HEK293 (cell line): Measurements from ENCODE around the gene PYDC2.

Experiments
- CTCF ChIA-PET: fragments of 350-600 bp; formaldehyde crosslinking; extraction: SDS; loops from one replicate; lab custom pipeline; 2021; ENCODE audit warnings: antibody characterized with exemption; lab: Yijun Ruan, JAX
- POLR2A ChIA-PET: fragments of 300-600 bp; formaldehyde crosslinking; extraction: SDS; loops from one replicate; lab custom pipeline; 2020; ENCODE audit warnings: antibody characterized with exemption, inconsistent platforms; lab: Yijun Ruan, JAX
- H3K27ac ChIP-seq: fragments of 200-500 bp; sonication (Bioruptor generic); 2 replicates; pipeline ENCODE4 v1.5.1; 2014; ENCODE audit warnings: low read depth, low read length, control low read depth, inconsistent platforms; ENCODE audit errors: extremely low read depth
- H3K36me3 ChIP-seq, 2 experiments: fragments of 200-500 bp in 1 of 2; sonication (Bioruptor generic) in 1 of 2; 1 replicate in 1 of 2; 2 replicates in 1 of 2; pipeline ENCODE4 v1.5.1; 2014 to 2017; ENCODE audit warnings: inconsistent platforms in 2 of 2, low read length in 2 of 2; ENCODE audit not compliant: control insufficient read depth in 2 of 2, insufficient read depth in 1 of 2
- H3K4me1 ChIP-seq: fragments of 200-500 bp; sonication (Bioruptor generic); 2 replicates; pipeline ENCODE4 v1.5.1; 2014; ENCODE audit warnings: mild to moderate bottlenecking, low read length, inconsistent platforms; ENCODE audit not compliant: control insufficient read depth, insufficient read depth
- H3K4me3 ChIP-seq: 2 replicates; pipeline ENCODE4 v1.5.1; 2011; ENCODE audit warnings: low read depth, mild to moderate bottlenecking, control low read depth, low read length, moderate library complexity
- H3K9me3 ChIP-seq: fragments of 200-500 bp; sonication (Bioruptor generic); 2 replicates; pipeline ENCODE4 v1.5.1; 2014; ENCODE audit warnings: low read depth, low read length, inconsistent platforms; ENCODE audit not compliant: control insufficient read depth, insufficient read depth
- IKZF3 ChIP-seq: fragments of 450-650 bp; IDR thresholded peaks from 2 replicates; pipeline ENCODE4 v1.5.0; 2018; ENCODE audit warnings: missing biosample characterization, mild to moderate bottlenecking, missing genetic modification characterization, moderate library complexity
- KLF17 ChIP-seq: fragments of 450-650 bp; formaldehyde crosslinking; IDR thresholded peaks from 2 replicates; pipeline ENCODE4 v1.5.1; 2016; ENCODE audit warnings: missing biosample characterization, missing genetic modification characterization
- KLF8 ChIP-seq: fragments of 450-650 bp; formaldehyde crosslinking; IDR thresholded peaks from 2 replicates; pipeline ENCODE4 v1.5.1; 2016; ENCODE audit warnings: missing biosample characterization, missing genetic modification characterization
- SETDB1 ChIP-seq: IDR thresholded peaks from one replicate; pipeline ENCODE4 v1.6.1; 2017; ENCODE audit warnings: mild to moderate bottlenecking, low read length, moderate library complexity, mixed read lengths; ENCODE audit not compliant: insufficient read length
- YY2 ChIP-seq: fragments of 450-650 bp; formaldehyde crosslinking; IDR thresholded peaks from 2 replicates; pipeline ENCODE4 v1.5.1; 2016; ENCODE audit warnings: missing biosample characterization, missing genetic modification characterization
- ZFP69B ChIP-seq: fragments of 450-650 bp; formaldehyde crosslinking; IDR thresholded peaks from 2 replicates; pipeline ENCODE4 v1.5.1; 2016; ENCODE audit warnings: missing biosample characterization, missing genetic modification characterization
- ZNF132 ChIP-seq: fragments of 450-650 bp; formaldehyde crosslinking; IDR thresholded peaks from 2 replicates; pipeline ENCODE4 v1.5.1; 2017; ENCODE audit warnings: missing biosample characterization, missing genetic modification characterization, borderline replicate concordance
- ZNF155 ChIP-seq: fragments of 450-650 bp; formaldehyde crosslinking; IDR thresholded peaks from 2 replicates; pipeline ENCODE4 v1.5.1; 2016; ENCODE audit warnings: missing biosample characterization, missing genetic modification characterization
- ZNF16 ChIP-seq: fragments of 450-650 bp; formaldehyde crosslinking; IDR thresholded peaks from 2 replicates; pipeline ENCODE4 v1.5.1; 2016; ENCODE audit warnings: low read depth, missing biosample characterization, missing genetic modification characterization
- ZNF169 ChIP-seq: fragments of 450-650 bp; formaldehyde crosslinking; IDR thresholded peaks from 2 replicates; pipeline ENCODE4 v1.5.1; 2016; ENCODE audit warnings: missing biosample characterization, missing genetic modification characterization
- ZNF175 ChIP-seq: fragments of 450-650 bp; formaldehyde crosslinking; IDR thresholded peaks from 2 replicates; pipeline ENCODE4 v1.5.1; 2016; ENCODE audit warnings: missing biosample characterization, missing genetic modification characterization
- ZNF2 ChIP-seq: fragments of 450-650 bp; formaldehyde crosslinking; IDR thresholded peaks from 2 replicates; pipeline ENCODE4 v1.5.1; 2016; ENCODE audit warnings: missing biosample characterization, missing genetic modification characterization
- ZNF292 ChIP-seq: fragments of 450-650 bp; formaldehyde crosslinking; IDR thresholded peaks from 2 replicates; pipeline ENCODE4 v1.5.1; 2016; ENCODE audit warnings: low read depth, missing biosample characterization, missing genetic modification characterization, borderline replicate concordance
- ZNF341 ChIP-seq: fragments of 450-650 bp; formaldehyde crosslinking; IDR thresholded peaks from 2 replicates; pipeline ENCODE4; 2016; ENCODE audit warnings: low read depth, missing biosample characterization, missing genetic modification characterization
- ZNF354C ChIP-seq: fragments of 450-650 bp; formaldehyde crosslinking; IDR thresholded peaks from 2 replicates; pipeline ENCODE4 v1.5.1; 2016; ENCODE audit warnings: missing biosample characterization, missing genetic modification characterization, low read depth, borderline replicate concordance
- ZNF521 ChIP-seq: fragments of 450-650 bp; formaldehyde crosslinking; IDR thresholded peaks from 2 replicates; pipeline ENCODE4 v1.5.1; 2017; ENCODE audit warnings: missing biosample characterization, mild to moderate bottlenecking, missing genetic modification characterization
- ZNF701 ChIP-seq: fragments of 450-650 bp; formaldehyde crosslinking; IDR thresholded peaks from 2 replicates; pipeline ENCODE4 v1.5.1; 2016; ENCODE audit warnings: missing biosample characterization, missing genetic modification characterization
- ZNF747 ChIP-seq: fragments of 450-650 bp; formaldehyde crosslinking; IDR thresholded peaks from 2 replicates; pipeline ENCODE4 v1.5.1; 2016; ENCODE audit warnings: missing biosample characterization, missing genetic modification characterization
- ZSCAN30 ChIP-seq: fragments of 450-650 bp; IDR thresholded peaks from 2 replicates; pipeline ENCODE4 v1.5.1; 2018; ENCODE audit warnings: missing biosample characterization, mild to moderate bottlenecking, missing genetic modification characterization, moderate library complexity
- ZSCAN5A ChIP-seq: fragments of 450-650 bp; formaldehyde crosslinking; IDR thresholded peaks from 2 replicates; pipeline ENCODE4 v1.5.1; 2016; ENCODE audit warnings: missing biosample characterization, missing genetic modification characterization
- TF ChIP-seq, protein P1 (sequence below): fragments of 450-650 bp; formaldehyde crosslinking; IDR thresholded peaks from 2 replicates; pipeline ENCODE4 v1.5.1; 2016; ENCODE audit warnings: missing biosample characterization, missing genetic modification characterization
- TF ChIP-seq, protein P2 (sequence below): fragments of 450-650 bp; formaldehyde crosslinking; IDR thresholded peaks from 2 replicates; pipeline ENCODE4 v1.5.1; 2016; ENCODE audit warnings: missing biosample characterization, missing genetic modification characterization
- TF ChIP-seq, protein P3 (sequence below): fragments of 450-650 bp; formaldehyde crosslinking; IDR thresholded peaks from 2 replicates; pipeline ENCODE4 v1.5.1; 2017; ENCODE audit warnings: missing biosample characterization, missing genetic modification characterization
- TF ChIP-seq, protein P4 (sequence below): fragments of 450-650 bp; formaldehyde crosslinking; IDR thresholded peaks from 2 replicates; pipeline ENCODE4 v1.5.1; 2017; ENCODE audit warnings: missing biosample characterization, missing genetic modification characterization

PYDC2 gene

DNA sequence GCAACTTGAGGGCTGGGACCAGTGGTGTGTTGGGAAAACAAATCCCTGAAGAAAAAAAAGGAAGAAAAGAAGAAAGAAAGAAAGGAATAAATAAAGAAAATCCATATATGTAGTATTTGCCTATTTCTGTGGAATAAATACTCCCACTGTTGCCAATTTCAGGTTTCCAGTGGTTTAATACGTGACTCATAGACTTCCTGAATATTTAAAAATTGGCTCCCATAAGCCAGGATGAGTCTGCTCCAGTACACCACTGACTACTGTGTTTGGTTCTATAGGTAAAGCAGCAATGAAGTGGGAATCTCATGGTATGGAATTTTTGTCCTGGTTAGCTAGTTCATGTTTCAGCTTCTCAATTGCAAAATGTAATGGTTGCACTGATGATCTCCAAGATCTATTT is 31.6 kb downstream of the PYDC2 start:
- H3K4me3 ChIP-seq, result no peak overlapping the region
- TF ChIP-seq ZNF701, result no peak
- TF ChIP-seq, protein P1, sequence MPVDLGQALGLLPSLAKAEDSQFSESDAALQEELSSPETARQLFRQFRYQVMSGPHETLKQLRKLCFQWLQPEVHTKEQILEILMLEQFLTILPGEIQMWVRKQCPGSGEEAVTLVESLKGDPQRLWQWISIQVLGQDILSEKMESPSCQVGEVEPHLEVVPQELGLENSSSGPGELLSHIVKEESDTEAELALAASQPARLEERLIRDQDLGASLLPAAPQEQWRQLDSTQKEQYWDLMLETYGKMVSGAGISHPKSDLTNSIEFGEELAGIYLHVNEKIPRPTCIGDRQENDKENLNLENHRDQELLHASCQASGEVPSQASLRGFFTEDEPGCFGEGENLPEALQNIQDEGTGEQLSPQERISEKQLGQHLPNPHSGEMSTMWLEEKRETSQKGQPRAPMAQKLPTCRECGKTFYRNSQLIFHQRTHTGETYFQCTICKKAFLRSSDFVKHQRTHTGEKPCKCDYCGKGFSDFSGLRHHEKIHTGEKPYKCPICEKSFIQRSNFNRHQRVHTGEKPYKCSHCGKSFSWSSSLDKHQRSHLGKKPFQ, result no peak
- no peak for TF ChIP-seq ZNF292 (tag by site-specific recombination)
- TF ChIP-seq, protein P2, sequence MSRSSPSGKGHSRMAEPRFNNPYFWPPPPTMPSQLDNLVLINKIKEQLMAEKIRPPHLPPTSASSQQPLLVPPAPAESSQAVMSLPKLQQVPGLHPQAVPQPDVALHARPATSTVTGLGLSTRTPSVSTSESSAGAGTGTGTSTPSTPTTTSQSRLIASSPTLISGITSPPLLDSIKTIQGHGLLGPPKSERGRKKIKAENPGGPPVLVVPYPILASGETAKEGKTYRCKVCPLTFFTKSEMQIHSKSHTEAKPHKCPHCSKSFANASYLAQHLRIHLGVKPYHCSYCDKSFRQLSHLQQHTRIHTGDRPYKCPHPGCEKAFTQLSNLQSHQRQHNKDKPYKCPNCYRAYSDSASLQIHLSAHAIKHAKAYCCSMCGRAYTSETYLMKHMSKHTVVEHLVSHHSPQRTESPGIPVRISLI (tag by site-specific recombination), result no peak
- no peak for TF ChIP-seq KLF17
- no peak for TF ChIP-seq KLF8 (tag by site-specific recombination)
- no peak for TF ChIP-seq ZFP69B (tag by site-specific recombination)
- no peak for TF ChIP-seq ZNF132 (tag by site-specific recombination)
- TF ChIP-seq, protein P3, sequence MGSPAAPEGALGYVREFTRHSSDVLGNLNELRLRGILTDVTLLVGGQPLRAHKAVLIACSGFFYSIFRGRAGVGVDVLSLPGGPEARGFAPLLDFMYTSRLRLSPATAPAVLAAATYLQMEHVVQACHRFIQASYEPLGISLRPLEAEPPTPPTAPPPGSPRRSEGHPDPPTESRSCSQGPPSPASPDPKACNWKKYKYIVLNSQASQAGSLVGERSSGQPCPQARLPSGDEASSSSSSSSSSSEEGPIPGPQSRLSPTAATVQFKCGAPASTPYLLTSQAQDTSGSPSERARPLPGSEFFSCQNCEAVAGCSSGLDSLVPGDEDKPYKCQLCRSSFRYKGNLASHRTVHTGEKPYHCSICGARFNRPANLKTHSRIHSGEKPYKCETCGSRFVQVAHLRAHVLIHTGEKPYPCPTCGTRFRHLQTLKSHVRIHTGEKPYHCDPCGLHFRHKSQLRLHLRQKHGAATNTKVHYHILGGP, result no peak
- no peak for TF ChIP-seq ZNF2
- no peak for TF ChIP-seq ZNF747 (tag by site-specific recombination)
- TF ChIP-seq ZSCAN30, result no peak
- TF ChIP-seq, all 188 proteins: peak for 0
- POLR2A ChIA-PET, result no interaction called here
- Histone ChIP-seq H3K4me1 (no peaks in the 10 kb centered on the region), H3K27ac (no peak overlapping the region), H3K36me3 (no peaks in the 10 kb centered on the region), H3K9me3 (no peaks in the 10 kb centered on the region)
- CTCF ChIA-PET, result interaction anchor here (0.6 kb wide), 2 partner anchors 10 to 76 kb away, joined by 3 read pairs; no protein-coding TSS in a partner anchor

DNA sequence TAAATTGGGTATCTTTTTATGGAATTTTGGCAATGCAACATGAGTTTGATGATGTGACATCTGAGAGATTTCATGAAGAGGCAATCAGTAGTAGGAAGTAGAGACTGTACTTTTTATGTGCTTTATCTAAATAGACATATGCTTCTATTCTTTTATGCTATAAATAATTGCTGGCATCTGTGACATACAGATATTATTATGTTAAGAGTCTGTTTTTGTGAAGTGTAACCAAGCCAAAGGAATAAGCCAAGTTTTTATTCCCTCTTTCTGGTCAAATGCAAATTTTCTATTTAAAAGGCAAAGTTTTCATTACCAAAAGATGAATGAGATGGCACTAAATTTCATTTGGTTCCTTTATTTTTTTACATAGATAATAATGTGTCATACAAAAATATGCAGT is 32.4 kb downstream of the PYDC2 start:
- H3K4me3 ChIP-seq, result no peak overlapping the region
- TF ChIP-seq, protein P4, sequence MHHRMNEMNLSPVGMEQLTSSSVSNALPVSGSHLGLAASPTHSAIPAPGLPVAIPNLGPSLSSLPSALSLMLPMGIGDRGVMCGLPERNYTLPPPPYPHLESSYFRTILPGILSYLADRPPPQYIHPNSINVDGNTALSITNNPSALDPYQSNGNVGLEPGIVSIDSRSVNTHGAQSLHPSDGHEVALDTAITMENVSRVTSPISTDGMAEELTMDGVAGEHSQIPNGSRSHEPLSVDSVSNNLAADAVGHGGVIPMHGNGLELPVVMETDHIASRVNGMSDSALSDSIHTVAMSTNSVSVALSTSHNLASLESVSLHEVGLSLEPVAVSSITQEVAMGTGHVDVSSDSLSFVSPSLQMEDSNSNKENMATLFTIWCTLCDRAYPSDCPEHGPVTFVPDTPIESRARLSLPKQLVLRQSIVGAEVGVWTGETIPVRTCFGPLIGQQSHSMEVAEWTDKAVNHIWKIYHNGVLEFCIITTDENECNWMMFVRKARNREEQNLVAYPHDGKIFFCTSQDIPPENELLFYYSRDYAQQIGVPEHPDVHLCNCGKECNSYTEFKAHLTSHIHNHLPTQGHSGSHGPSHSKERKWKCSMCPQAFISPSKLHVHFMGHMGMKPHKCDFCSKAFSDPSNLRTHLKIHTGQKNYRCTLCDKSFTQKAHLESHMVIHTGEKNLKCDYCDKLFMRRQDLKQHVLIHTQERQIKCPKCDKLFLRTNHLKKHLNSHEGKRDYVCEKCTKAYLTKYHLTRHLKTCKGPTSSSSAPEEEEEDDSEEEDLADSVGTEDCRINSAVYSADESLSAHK, result no peak
- TF ChIP-seq ZNF175, result no peak
- TF ChIP-seq ZNF354C (tag by site-specific recombination), result no peak
- TF ChIP-seq ZNF169 (tag by site-specific recombination), result no peak
- no peak for TF ChIP-seq ZNF16
- TF ChIP-seq ZNF521 (tag by site-specific recombination), result no peak
- TF ChIP-seq YY2 (tag by site-specific recombination), result no peak
- no peak for TF ChIP-seq KLF17
- no peak for TF ChIP-seq ZSCAN5A (tag by site-specific recombination)
- TF ChIP-seq ZNF341 (tag by site-specific recombination), result no peak
- no peak for TF ChIP-seq ZNF155 (tag by site-specific recombination)
- no peak for TF ChIP-seq IKZF3 (tag by site-specific recombination)
- no peak for TF ChIP-seq SETDB1
- TF ChIP-seq, all 188 proteins: peak for 0
- Histone ChIP-seq H3K27ac (no peak overlapping the region), H3K9me3 (no peaks in the 10 kb centered on the region), H3K36me3 (no peaks in the 10 kb centered on the region), H3K4me1 (no peaks in the 10 kb centered on the region)
- CTCF ChIA-PET, result no interaction called here
- POLR2A ChIA-PET, result no interaction called here
